NCI-H128 (cell line): Measurements from ENCODE around the gene SPEN.
"Not testable (repeated sequence)": the region's sequence is repeated elsewhere in the genome, so short reads cannot be mapped to it uniquely, and the experiment has no call there.

ENCODE experiments used
- DNase-seq: peaks from one replicate; lab custom pipeline; 2025; ENCODE audit not compliant: unreplicated experiment; lab: John Stamatoyannopoulos, UW

Gene SPEN

DNA sequence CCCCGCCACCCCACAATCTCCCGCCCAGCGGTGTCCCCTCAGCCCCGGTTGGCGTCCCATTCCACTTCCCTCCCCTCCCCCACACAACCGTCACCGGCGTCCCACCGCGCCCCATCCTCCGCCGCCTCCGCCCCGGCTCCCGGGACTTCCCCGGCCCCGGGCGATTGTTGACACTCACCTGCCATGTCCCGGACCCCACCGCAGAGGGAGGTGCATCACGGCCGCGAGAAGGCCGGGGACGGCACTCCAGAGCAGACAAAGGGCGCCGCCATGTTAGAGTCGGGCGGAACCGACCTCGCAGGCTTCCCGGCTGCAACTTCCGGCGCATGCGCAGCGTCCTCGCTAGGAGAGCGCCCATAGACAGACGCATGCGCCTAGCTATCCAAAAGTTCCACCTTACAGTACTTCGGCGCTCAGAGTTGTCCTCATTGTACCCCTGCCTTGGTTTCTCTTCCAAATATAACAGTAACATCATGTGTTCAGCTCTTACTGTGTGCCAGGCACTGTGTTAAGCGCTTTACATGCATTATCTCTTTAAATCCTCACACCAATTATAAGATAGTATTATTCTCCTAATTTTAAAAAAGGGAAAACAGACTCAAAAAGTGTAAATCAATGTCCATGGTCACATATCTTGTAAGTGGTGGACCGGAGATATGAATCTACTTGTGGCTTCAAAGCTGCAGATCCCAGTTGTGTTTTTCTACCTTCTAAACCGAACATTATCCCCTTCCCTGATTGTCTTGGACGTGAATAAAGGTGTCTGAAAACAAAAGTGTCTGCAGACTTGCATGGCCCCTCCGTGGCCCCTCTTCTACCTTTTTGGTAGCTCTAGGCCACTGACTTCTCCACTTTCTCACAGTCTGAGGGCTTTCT is 128.5 kb downstream of the SPEN start, which contains the start of gene ZBTB17:
Gene ZBTB17 (minus strand): TSS at position 297 of the 876 bp plus-strand sequence. CDS start 27,606 bp downstream, outside the sequence.
- peak; percentile 94 for DNase-seq

GRCh38 chr1:15977947-15978346 is 130.4 kb downstream of the SPEN start:
- not testable (repeated sequence) for DNase-seq

GRCh38 chr1:15981679-15982078 is 134.2 kb downstream of the SPEN start:
- DNase-seq: no peak

DNA sequence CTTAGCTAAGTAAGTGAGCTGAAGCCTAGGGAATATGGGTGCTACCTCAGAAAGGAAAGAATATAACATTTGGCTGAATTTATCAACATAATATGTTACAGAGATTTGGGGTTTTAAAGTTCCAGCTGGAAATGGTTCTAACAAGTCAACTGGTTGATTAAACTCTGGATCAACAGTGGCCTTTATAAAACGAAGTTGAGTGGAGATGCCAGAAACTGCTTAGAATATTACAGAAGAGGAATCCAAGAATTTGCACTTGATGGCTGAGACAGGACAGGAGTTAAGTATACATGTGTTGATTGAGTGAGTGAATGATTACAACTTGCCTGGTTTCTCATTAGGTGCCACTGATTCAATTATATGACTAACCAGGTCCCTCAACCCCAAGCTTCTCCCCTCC is 135.8 kb downstream of the SPEN start:
- DNase-seq: no peak

DNA sequence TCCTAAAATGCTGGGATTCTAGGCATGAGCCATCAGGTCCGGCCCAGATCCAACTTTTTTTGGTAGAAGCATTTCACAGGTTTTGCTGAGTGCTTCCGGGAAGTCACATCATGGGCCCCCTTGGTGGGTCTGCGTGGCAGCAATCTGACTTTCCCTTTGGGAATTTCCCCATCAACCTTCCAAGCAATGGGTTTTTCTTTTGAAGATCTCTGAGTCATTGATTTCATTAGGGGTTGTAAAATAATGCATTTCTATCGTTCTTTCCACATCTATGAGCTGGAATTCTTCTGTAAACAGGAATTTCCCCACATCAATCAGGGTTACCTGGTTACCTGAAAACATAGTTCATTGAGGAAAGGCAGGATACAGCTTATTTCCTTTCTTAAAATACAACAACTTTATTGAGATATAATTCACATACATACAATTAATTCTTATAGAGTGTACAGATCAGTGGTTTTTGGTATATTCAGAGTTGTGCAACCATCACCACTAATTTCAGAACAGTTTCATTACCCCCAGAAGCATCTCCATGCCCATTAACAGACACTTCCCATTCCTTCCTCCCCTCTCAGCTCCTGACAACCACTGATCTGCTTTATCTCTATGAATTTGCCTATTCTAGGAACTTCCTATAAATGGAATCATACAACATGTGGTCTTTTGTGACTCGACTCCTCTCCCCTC is 138.2 kb downstream of the SPEN start:
- DNase-seq: no peak

DNA sequence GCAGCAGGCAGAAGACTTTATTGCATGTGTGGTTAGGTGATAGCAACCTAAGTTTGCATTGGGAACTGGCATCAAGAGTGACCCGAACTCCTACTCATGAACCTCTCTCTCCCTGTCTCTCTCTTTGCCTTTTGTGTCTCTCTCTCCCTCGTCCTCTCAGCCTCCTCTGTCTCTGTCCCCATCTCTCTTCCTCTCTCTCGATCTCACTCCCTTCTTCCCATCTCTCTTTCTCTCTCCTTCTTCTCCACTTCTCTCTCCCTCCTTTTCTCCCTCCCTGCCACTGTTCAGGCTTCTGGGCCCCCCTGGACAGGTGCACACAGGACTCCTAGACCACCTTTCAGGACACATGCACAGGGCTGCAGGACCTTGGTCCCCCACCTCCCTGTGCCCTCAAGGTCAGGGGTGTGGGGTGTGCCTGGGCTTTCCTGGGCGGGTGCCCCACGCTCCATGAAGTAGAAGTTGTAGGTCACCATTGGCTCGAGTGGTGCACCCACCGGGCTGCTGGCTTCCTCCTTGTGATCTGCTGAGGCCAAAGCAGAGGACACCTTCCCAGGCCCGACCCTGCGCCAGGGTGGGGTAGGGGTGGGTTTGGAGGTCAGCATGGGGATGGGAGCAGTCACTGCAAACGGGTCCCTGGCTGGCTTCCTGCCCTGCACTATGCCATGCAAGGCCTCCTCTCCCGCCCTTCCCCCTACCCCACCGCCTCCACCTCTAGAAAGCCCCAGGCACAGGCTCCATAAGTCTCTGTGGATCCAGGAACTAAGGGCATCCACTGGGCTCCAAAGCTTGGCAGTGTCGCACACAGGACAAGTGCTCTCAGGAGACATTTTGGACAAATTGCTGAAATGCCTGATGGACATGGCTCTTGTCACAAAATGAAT is 141.6 kb downstream of the SPEN start:
- DNase-seq: no peak

DNA sequence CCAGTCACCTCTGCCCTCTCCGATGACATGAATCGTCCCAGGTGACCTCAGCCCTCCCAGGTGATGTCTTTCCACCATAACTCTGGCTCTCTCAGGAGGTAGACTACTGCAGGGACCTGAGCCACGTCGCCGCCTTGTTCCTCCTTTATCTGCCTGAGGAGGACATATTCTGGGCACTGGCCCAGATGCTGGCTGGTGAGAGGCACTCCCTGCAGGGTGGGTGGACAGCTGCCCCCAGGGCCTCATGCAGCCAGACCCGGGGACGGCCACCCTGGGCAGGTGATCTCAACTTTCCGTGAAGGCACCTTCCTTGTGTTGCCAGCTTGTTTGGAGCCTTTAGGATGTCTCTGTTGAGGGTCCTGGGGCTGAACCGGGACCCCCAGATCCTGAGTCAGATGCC is 142.3 kb downstream of the SPEN start:
- no peak for DNase-seq
